ENCODE results near the gene LRRTM1.

DNA sequence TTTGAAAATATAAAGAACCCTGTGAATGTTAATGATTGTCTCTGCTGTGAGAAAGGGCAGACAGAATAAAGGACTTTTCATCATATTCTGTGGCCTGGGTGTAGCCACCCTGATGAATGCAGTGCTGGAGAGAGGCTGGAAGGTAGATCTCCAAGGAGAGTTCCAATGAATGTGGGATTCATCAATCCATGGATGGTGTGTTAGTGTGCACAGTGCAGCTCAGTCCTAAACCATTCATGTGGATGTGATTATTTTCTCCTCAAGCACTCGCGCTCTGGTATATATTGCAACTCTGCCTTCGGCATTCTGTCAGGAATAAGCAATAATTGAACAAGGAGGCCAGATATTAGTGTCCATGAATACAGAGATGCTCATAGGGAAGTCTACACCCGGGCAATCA lies 47.1 kb downstream of the LRRTM1 start:
- TF ChIP-seq, protein P1, sequence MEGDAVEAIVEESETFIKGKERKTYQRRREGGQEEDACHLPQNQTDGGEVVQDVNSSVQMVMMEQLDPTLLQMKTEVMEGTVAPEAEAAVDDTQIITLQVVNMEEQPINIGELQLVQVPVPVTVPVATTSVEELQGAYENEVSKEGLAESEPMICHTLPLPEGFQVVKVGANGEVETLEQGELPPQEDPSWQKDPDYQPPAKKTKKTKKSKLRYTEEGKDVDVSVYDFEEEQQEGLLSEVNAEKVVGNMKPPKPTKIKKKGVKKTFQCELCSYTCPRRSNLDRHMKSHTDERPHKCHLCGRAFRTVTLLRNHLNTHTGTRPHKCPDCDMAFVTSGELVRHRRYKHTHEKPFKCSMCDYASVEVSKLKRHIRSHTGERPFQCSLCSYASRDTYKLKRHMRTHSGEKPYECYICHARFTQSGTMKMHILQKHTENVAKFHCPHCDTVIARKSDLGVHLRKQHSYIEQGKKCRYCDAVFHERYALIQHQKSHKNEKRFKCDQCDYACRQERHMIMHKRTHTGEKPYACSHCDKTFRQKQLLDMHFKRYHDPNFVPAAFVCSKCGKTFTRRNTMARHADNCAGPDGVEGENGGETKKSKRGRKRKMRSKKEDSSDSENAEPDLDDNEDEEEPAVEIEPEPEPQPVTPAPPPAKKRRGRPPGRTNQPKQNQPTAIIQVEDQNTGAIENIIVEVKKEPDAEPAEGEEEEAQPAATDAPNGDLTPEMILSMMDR (IDR thresholded peaks at IDR 0.05; ENCODE audit: insufficient read depth, low read length, poor library complexity, severe bottlenecking) = no peak
- TF ChIP-seq EZH2phosphoT487 (conservative IDR thresholded peaks at IDR 0.05; ENCODE audit: low read length) = no peak
